GM18517 (cell line): ENCODE measurements around the gene SLX4.

Experiments
- ATAC-seq: cut with Tn5 transposase; IDR thresholded peaks from one replicate; pipeline ENCODE4 v1.9.1; 2021; ENCODE audit warnings: mild to moderate bottlenecking, moderate library complexity; ENCODE audit not compliant: unreplicated experiment

SLX4 gene

GRCh38 chr16:3583303-3584038 is 27.9 kb downstream of the SLX4 start:
- no peak for ATAC-seq

- no peak for ATAC-seq
Observed at GRCh38 chr16:3582276-3583165, 28.9 kb downstream of the SLX4 start.

DNA sequence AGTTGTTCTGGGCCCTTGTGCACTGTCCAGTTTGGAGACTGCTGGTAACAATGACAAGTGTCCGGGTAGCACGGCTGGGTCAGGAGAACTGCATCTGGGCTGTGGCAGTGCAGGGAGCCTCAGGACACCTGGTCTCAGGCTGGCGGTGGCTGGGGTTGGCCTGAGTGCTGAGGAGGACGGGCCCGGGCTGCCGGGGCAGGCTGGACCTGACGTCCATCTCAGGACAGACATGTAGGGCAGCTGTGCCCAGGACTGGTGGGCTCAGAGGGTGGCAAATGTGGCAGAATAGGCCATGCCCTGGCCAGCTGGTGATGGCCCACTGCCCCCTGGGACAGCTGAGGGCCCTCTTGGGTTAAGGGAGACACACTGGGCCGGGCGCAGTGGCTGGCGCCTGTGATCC is 30.0 kb downstream of the SLX4 start:
- no peak for ATAC-seq

GRCh38 chr16:3580686-3581085 is 30.7 kb downstream of the SLX4 start:
- no peak for ATAC-seq

GRCh38 chr16:3580251-3580651 is 31.2 kb downstream of the SLX4 start:
- no peak for ATAC-seq

- no peak for ATAC-seq
Observed at GRCh38 chr16:3579776-3580175, 31.6 kb downstream of the SLX4 start.

GRCh38 chr16:3578610-3579551 is 32.5 kb downstream of the SLX4 start:
- ATAC-seq: peak; percentile 50

- ATAC-seq: no peak
Observed at GRCh38 chr16:3578121-3578520, 33.3 kb downstream of the SLX4 start.

DNA sequence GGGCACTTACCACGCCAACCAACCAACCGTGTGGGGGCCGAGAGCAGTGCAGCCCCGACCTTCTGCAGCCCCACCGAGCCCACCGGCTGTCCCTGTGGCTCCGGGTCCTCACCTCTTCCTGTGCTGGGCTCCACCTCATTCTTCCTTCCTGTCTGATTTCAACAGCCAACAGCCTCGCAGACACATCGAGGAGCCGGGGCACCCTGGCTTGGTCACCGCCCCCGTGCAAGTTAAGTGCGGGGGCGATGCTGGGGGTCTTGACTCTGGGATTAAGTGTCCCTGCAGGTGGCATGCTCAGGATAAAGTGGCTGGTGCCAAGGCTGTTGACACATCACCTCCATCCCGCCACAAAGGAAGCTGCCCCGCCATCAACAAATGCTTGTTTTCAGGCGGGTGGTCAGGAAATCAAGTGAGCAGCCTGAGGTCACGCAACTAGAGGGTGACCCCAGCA is 34.1 kb downstream of the SLX4 start, which contains the start of gene NLRC3:
Gene NLRC3 (minus strand): TSS at position 102 of the 451 bp plus-strand sequence. CDS start 12,367 bp downstream, outside the sequence.
- ATAC-seq: no peak

DNA sequence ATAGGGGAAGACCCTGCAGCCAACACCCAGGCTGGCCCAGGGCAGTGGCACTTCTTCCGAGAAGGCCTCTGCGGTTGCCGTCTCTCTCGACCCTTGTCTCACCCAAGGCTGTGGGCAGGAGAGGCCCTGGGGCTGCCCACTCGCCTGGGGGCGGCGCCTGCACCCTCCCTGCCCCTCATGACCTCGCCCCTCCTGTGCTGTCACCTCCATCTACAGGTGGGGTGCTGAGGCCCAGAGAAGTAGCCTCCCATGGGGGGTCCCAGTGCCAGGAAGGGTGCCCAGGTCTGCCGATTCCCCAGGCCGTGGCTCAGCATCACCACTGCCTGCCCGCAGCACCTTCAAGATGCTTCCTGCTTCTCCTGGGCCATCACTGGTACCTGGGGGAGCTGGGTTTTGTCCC is 35.2 kb downstream of the SLX4 start:
- ATAC-seq: no peak

- no peak for ATAC-seq
Observed at GRCh38 chr16:3575491-3575890, 35.9 kb downstream of the SLX4 start.

DNA sequence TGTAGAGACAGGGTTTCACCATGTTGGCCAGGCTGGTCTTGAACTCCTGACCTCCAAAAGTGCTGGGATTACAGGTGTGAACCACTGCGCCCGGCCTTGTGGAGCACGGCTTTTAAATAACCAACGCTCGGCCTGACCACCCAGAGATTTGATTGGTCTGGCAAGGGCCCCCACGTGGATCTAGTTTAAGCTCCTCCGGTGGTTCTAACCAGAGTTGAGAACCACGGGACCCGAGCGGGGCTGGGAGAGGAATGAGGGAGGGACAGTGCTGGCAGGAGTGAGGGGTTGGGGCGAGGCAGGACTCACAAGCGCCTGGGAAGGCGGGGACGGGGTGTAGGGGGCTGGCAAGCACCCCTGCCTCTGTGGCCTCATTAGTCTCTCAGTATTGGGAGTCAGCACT is 37.2 kb downstream of the SLX4 start:
- ATAC-seq: no peak

DNA sequence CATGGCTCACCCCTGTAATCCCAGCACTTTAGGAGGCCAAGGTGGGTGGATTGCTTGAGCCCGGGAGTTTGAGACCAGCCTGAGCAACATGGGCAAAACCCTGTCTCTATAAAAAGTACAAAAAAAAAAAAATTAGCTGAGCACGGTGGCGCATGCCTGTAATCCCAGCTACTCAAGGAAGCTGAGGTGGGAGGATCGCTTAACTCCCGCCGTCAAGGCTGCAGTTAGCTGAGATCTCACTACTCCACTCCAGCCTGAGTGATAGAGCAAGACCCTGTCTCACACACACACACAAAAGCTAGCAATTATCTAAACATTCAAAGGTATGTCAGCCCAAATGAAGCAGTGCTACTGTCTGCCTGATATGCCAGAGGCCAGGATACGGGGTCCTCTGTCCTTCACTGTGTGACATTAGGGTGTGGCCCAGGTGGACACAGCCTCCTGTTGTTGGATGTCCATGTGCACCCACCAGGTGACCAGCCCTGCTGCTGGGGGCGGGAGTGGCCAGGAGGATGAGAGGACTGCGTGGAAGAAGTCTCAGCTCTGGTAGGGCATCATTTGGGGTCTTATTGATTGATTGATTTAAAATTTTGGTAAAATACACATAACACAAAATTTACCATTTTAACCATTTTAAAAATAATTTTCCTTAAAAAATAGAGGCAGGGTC is 38.1 kb downstream of the SLX4 start:
- no peak for ATAC-seq

- no peak for ATAC-seq
Observed at GRCh38 chr16:3570420-3571062, 40.9 kb downstream of the SLX4 start.

GRCh38 chr16:3569851-3570250 is 41.6 kb downstream of the SLX4 start:
- ATAC-seq: no peak

GRCh38 chr16:3566990-3567389 is 44.4 kb downstream of the SLX4 start:
- no peak for ATAC-seq

GRCh38 chr16:3564889-3565141 is 46.6 kb downstream of the SLX4 start:
- ATAC-seq: no peak

DNA sequence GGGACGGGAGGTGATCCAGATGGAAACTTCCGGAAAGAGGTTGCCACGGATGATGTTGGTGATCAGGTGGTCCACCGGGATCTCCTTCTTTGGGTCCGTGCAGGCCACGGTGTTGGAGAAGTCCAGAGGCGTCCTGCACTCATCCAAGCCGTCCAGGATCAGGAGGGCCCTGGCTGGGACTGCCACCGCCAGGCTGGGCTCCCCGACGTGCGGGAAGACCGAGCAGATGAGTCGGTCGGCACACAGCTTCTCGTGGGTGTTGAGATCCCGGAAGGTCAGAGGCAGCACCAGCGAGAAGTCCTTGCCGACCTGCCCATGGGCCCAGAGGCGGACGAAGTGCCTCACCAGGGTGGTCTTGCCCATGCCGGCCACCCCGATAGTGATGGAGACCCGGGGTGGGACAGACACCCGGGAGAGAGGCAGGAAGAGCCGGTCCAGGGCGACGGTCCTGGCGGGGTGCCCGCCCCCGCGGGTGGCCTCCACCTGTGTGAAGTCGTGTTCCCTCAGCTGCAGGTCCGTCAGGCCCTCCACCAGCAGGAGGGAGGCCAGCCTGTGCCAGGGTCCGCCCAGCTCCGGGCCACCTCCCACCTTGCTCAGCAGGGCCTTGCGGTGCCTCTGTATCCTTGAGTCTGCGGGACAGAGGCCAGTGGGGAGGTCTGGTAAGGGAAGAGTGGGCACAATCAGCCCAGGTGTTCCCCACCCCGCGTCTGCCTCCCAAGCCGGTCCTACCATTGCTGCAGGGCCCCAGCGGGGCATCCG is 47.1 kb downstream of the SLX4 start:
- no peak for ATAC-seq

DNA sequence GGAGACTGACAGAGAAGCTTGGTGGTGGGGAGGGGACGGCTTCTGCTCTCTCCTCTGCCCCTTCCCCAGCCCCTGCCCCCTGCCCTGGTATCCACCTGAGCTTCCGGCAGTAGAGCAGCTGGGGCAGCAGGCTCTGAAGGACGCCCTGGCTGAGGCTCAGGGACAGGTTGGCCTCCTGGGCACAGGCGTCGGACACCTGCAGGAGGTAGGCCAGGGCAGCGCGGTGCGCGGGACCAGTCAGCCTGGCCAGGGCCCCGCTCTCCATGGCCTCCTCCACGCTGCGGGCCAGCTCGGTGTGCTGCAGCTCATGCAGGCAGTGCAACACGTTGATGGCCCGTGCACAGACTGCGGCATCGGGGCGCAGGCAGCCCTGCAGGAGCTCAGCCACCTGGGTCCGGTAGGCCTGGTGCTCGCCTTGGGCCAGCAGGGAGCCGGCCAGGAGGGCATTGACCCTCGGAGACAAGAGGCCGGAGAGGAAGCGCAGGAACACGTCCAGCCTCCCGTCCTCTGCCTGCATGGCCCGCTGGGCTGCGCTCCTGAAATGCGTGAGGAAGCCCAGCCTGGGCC is 48.4 kb downstream of the SLX4 start:
- ATAC-seq: no peak
